Ishikawa (cell line): ENCODE data around the gene TMEM221.

Experiments
- NFIC ChIP-seq: IDR thresholded peaks from 2 replicates; pipeline ENCODE4 v1.6.1; 2012
- RAD21 ChIP-seq: IDR thresholded peaks from 2 replicates; pipeline ENCODE4 v1.6.1; 2012; ENCODE audit warnings: low read depth
- TCF12 ChIP-seq: IDR thresholded peaks from 2 replicates; pipeline ENCODE4 v1.6.1; 2012; ENCODE audit warnings: low read depth
- ZBTB7A ChIP-seq: IDR thresholded peaks from 2 replicates; pipeline ENCODE4 v1.6.1; 2012; ENCODE audit warnings: low read depth
- TF ChIP-seq, protein P1 (sequence below): IDR thresholded peaks from 2 replicates; pipeline ENCODE4 v1.6.1; 2012
- TF ChIP-seq, protein P2 (sequence below): IDR thresholded peaks from 2 replicates; pipeline ENCODE4 v1.6.1; 2012

DNA sequence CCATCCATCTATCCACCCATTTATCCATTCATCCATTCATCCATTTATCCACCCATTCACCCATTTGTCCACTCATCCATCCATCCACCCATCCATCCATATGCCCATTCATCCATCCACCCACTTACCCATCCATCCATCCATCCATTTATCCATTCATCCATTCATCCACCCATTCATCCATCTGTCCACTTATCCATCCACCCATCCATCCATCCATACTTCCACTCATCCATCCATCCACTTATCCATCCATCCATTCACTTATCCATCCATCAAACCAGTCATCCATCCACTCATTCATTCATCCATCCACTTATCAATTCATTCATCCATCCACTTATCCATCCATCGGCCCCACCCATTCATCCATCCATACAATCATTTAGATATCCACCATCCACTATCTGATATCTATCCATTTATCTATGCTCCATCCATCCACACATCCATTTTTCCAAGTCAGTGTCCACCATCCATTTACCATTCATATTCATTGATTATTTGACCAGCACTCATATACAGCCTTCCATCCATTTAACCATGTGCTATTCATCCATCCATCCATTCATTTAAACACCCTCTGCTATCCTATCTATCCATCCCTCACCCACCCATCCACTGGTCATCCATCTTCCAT is 2.8 kb downstream of the TMEM221 start:
- TF ChIP-seq RAD21 = no peak
- TF ChIP-seq, protein P1, sequence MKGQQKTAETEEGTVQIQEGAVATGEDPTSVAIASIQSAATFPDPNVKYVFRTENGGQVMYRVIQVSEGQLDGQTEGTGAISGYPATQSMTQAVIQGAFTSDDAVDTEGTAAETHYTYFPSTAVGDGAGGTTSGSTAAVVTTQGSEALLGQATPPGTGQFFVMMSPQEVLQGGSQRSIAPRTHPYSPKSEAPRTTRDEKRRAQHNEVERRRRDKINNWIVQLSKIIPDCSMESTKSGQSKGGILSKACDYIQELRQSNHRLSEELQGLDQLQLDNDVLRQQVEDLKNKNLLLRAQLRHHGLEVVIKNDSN = no peak
- no peak for TF ChIP-seq TCF12
- no peak for TF ChIP-seq ZBTB7A
- TF ChIP-seq NFIC = no peak
- TF ChIP-seq, protein P2, sequence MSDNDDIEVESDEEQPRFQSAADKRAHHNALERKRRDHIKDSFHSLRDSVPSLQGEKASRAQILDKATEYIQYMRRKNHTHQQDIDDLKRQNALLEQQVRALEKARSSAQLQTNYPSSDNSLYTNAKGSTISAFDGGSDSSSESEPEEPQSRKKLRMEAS = no peak
